Stimulated activated CD4-positive, alpha-beta T cell treated with anti-CD3 and anti-CD28 coated beads, Interleukin-12 subunit alpha, Interleukin-12 subunit beta, amount 100 ng/mL, for 24 hours (primary cell): ENCODE results near the gene ZBTB22.

ENCODE experiments used
- DNase-seq, 2 experiments: peaks; one replicate each; pipeline ENCODE4 v3.0.0-alpha.2; 2020; ENCODE audit warnings: low read depth in 2 of 2

ZBTB22 gene

GRCh38 chr6:33330736-33331135, 13.2 kb upstream of the ZBTB22 start:
- DNase-seq: no peak

DNA sequence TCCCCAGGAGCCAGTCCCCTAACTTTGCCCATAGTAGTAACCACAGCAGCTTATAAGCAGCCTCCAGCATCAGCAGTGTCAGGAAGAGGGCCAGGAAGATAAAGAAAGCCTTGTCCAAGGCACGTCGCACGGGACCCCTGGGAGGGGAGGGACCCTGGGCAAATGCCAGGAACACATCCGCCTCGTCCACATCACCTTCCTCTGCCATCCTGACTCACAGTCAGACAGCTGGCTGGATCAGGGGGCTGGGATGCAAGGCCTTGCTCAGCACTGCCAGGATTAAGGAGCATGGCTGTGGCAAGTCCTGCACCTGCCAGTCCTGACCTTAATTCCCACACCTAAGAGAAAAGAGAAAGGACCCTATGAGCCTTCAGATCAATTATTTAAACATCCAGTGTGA, 11.5 kb upstream of the ZBTB22 start:
- no peak for DNase-seq

DNA sequence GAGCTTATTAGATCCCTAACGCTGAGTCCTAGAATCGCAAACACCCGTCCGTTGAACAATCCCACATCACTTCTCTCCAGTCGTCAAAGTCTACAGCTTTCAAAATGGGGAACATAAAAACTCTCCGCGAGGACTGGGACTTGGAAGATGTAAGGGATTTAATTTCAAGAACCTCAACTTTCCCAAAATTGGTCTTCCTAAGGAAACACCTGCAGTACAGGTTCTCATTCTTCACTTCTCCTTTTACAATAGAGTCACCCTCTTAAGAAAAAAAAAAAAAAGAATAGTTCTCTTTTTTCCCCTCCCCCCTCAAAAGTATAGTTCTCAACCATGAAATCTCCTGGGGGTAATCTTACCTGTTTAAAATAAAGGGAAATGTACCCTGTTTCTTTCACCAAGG, 6.6 kb upstream of the ZBTB22 start:
- DNase-seq: no peak

- DNase-seq: no peak
Measured at GRCh38 chr6:33323623-33323948, 6.0 kb upstream of the ZBTB22 start.

- no peak for DNase-seq
Measured at GRCh38 chr6:33321227-33321626, 3.7 kb upstream of the ZBTB22 start.

- no peak for DNase-seq
Measured at GRCh38 chr6:33320315-33321181, 3.0 kb upstream of the ZBTB22 start.

DNA sequence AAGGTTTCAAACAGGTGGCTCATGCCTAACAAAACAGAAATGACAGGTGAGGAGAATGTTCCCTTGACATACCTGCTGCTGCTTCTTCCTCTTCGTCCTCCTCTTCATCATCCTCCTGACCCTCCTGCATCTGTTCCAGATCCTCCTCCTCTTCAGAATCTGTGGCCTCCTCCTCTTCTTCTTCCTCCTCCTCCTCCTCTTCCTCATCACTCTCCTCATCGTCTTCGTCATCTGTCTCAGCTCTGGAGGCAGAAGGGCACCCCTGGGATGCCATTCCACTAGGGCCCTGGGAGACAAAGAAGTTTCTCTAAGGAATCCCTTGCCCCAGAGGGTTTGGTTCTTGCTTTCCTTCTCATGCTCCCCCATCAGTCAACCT, 2.4 kb upstream of the ZBTB22 start:
- DNase-seq: no peak

DNA sequence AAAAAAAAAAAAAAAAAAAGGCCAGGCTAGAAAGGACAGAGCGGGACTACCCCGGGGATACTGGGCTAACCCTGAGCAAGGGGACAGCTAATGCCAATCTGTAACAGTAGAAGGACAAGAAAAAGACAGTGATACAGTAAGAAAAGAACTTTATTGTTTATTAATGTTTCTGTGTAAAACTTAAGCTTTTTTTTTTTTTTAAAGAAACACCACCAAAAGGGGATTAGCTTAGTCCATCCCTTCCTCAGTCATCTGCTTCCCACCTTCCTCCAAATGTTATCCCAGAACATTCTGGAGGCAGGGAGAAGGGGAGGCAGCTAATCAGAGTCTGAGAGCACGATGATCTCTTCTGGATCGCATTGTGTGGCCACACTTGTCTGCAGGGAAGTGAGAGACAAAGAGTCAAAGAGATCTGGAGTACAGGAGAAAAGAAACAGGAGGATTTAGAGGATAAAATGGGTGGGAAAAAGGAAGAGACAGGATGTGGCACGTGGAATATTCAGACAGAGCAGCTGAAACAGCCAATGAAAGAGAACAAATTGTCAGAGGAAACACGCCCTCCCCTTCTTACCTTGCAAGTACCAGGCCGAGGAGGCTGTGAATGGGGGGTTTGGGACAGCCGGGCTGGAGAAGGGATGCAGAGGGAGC, 1.0 kb upstream of the ZBTB22 start:
- DNase-seq: no peak

- no peak for DNase-seq
Measured at GRCh38 chr6:33317419-33317668, 200 bp downstream of the ZBTB22 start.

GRCh38 chr6:33316603-33317418, 733 bp downstream of the ZBTB22 start:
- DNase-seq: no peak

DNA sequence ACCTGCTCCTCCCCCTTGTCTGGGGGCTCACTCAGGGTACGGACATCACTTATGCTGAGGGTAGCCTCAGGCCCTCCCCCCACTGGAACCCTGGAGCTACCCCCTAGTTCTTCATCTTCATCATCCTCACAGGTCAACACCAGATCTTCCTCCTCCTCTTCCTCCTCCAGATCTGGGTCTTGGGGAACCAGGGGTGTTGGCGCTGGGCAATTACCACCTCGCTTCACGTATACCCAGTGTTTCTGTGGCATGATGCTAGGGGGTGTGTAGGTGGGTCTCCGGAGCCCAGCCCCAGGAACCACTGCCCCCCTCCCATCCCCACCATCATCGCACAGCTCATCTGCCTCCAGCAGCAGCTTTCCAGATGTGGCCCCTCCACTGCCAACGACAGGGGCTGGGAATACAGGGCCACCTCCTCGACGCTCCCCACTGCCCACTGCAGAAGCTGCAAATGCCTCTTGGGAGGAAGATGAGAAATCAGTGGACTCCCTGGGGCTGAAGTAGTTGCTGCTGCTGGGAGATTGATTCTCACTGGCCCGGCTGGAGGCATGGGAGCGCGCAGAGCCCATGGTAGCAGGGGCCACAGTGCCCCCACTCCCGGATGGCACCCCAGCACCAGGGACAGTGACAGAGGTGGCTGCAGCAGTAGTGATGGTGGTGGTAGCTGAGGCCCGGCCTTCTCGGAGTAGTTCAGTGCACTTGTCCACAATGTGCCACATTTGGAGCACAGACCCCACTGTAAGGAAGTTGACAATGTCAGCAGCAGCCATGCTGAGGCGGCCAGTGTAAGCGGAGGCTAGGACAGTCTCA, 1.5 kb downstream of the ZBTB22 start:
- no peak for DNase-seq

DNA sequence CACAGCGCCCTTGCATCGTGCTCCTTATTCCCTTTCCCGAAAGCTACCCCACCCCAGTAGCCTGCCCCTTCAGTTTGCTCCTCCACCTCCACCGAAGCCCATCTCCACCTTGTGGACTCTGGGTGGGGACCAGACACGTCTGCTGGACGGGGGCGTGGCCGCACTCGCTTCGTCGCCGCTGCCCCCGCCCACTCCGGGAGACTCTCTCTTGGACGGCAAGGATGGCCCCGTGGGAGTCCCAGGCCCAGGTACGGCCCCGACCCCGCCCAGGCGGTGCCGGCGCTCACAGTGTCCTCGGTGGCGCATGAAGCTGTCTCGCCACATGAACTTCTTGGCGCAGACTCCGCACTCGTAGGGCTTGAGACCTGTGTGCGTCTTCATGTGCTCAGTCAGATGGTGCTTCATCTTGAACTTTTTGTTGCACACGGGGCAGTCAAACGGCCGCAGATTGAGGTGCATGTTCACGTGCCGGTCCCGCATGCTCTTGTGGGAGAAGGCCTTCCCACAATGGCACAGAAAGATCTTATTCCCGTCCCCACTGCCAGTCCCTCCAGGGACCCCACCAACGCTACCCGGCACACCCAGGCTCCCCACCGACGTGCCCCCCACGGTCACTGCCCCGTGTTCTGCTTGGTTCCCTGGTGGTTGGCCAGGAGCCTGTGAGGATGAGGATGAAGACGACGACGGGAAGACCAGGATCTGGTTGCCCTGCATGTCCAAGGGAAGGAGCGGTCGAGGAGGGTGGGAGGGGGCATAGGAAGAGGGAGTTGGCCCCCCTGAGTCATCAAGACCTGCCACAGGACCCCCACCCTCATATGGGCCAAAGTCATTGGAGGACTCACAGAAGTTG, 2.4 kb downstream of the ZBTB22 start:
- no peak for DNase-seq

GRCh38 chr6:33314515-33314942, 3.0 kb downstream of the ZBTB22 start:
- peak in 1 of 2 experiments; percentile 43 for DNase-seq

- peak; percentile 78 for DNase-seq
Measured at GRCh38 chr6:33313709-33314514, 3.6 kb downstream of the ZBTB22 start, which contains the start of gene TAPBP. Gene TAPBP, minus strand, starts transcription at chr6:33314078. Its CDS starts 37 bp downstream, at chr6:33314041.

- DNase-seq: no peak
Measured at GRCh38 chr6:33313105-33313708, 4.3 kb downstream of the ZBTB22 start.

GRCh38 chr6:33312361-33313104, 5.0 kb downstream of the ZBTB22 start:
- peak in 1 of 2 experiments; percentile 72 for DNase-seq

DNA sequence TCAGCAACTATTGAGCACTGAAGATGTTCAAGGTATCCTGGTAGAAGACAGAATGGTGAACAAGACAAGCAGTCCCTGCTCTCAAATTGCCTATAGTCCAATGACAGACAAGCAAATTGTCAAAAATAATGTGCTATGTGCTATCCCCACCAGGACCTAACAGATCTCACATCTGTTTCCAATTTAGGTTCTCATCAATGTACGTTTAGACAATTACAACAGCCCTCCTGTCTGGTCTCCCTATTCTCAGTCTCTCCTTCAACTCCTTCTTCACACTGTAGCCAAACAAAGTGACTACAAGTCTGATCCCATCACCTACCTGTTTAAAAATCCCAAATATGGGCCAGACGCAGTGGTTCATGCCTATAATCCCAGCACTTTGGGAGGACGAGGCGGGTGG, 11.2 kb downstream of the ZBTB22 start:
- no peak for DNase-seq

GRCh38 chr6:33305052-33305451, 12.5 kb downstream of the ZBTB22 start:
- DNase-seq: no peak

- DNase-seq: no peak
Measured at GRCh38 chr6:33304216-33304615, 13.3 kb downstream of the ZBTB22 start.
